Endothelial cell of umbilical vein (primary cell): Measurements from ENCODE around the gene PRIMPOL.

Experiments used
- EZH2 ChIP-seq: IDR thresholded peaks from 2 replicates; pipeline ENCODE4 v1.6.1; 2012; ENCODE audit warnings: borderline replicate concordance, low read depth, mild to moderate bottlenecking, moderate library complexity, low read length, inconsistent platforms; ENCODE audit not compliant: severe bottlenecking
- JUN ChIP-seq: IDR thresholded peaks from 2 replicates; pipeline ENCODE4 v1.6.1; 2011; ENCODE audit warnings: borderline replicate concordance, low read depth; ENCODE audit not compliant: insufficient read length, insufficient read depth
- POLR2A ChIP-seq: IDR thresholded peaks from 2 replicates; pipeline ENCODE4 v1.6.1; 2012; ENCODE audit warnings: low read depth, mild to moderate bottlenecking, control low read depth, low read length
- TF ChIP-seq, protein P1 (sequence below), 2 donors: IDR thresholded peaks; 1 replicate in 1 of 2; 2 replicates in 1 of 2; pipeline ENCODE4 v1.5.1; 2011; ENCODE audit warnings: low read length in 2 of 2, mild to moderate bottlenecking in 2 of 2, moderate library complexity in 2 of 2, control low read depth in 1 of 2, inconsistent platforms in 1 of 2, low read depth in 1 of 2; ENCODE audit not compliant: insufficient read depth in 1 of 2; ENCODE audit errors: extremely low read depth in 1 of 2
- TF ChIP-seq, protein P2 (sequence below): IDR thresholded peaks from 2 replicates; pipeline ENCODE4 v1.6.1; 2011; ENCODE audit not compliant: insufficient read depth, insufficient read length

GRCh38 chr4:184672741-184673140 lies 23.2 kb downstream of the PRIMPOL start:
- no peak for TF ChIP-seq POLR2A
- TF ChIP-seq, protein P1, sequence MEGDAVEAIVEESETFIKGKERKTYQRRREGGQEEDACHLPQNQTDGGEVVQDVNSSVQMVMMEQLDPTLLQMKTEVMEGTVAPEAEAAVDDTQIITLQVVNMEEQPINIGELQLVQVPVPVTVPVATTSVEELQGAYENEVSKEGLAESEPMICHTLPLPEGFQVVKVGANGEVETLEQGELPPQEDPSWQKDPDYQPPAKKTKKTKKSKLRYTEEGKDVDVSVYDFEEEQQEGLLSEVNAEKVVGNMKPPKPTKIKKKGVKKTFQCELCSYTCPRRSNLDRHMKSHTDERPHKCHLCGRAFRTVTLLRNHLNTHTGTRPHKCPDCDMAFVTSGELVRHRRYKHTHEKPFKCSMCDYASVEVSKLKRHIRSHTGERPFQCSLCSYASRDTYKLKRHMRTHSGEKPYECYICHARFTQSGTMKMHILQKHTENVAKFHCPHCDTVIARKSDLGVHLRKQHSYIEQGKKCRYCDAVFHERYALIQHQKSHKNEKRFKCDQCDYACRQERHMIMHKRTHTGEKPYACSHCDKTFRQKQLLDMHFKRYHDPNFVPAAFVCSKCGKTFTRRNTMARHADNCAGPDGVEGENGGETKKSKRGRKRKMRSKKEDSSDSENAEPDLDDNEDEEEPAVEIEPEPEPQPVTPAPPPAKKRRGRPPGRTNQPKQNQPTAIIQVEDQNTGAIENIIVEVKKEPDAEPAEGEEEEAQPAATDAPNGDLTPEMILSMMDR (IDR thresholded peaks at IDR 0.05; ENCODE audit: extremely low read depth in 1 of 2, insufficient read depth in 1 of 2, low read depth in 1 of 2, low read length in 2 of 2): no peak
- TF ChIP-seq, protein P2, sequence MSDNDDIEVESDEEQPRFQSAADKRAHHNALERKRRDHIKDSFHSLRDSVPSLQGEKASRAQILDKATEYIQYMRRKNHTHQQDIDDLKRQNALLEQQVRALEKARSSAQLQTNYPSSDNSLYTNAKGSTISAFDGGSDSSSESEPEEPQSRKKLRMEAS: no peak
- TF ChIP-seq EZH2: no peak
- no peak for TF ChIP-seq JUN
